Sigmoid colon (tissue), 7 donors: ENCODE data around the gene TMEM181. TPM values are rescaled to one million over a fixed set of nuclear protein-coding genes. Genes with fewer than 3 reads are reported as not detected.

Source experiments
- DNase-seq: peaks from one replicate; pipeline ENCODE4 v3.0.0-alpha.2; 2019
- H3K27ac ChIP-seq, 4 donors: fragments of 200-600 bp; sonication (generic); one replicate each; pipeline ENCODE4 v1.5.1; 2016 to 2019; ENCODE audit warnings: mild to moderate bottlenecking in 1 of 4
- H3K27me3 ChIP-seq, 3 donors: fragments of 200-600 bp; sonication (generic); one replicate each; pipeline ENCODE4 v1.5.1; 2019; ENCODE audit warnings: mild to moderate bottlenecking in 1 of 3
- H3K36me3 ChIP-seq, 4 donors: fragments of 200-600 bp; sonication (generic); one replicate each; pipeline ENCODE4 v1.5.1; 2016 to 2019
- H3K4me1 ChIP-seq, 4 donors: fragments of 200-600 bp; sonication (generic); one replicate each; pipeline ENCODE4 v1.5.1; 2017 to 2019
- H3K4me3 ChIP-seq, 4 donors: fragments of 200-600 bp; sonication (generic); one replicate each; pipeline ENCODE4 v1.5.1; 2017 to 2019; ENCODE audit warnings: mild to moderate bottlenecking in 2 of 4, moderate library complexity in 1 of 4
- H3K9me3 ChIP-seq, 4 donors: fragments of 200-600 bp in 3 of 4; sonication (generic) in 3 of 4; one replicate each; pipeline versions ENCODE4 v1.5.1 to v1.6.1; 2013 to 2019
- CTCF ChIP-seq, 4 experiments: fragments of 450-650 bp in 3 of 4; fragments of 200-600 bp in 1 of 4; IDR thresholded peaks; one replicate each; pipeline ENCODE4 v1.5.1; 2016 to 2019; ENCODE audit warnings: antibody characterized with exemption in 4 of 4, mild to moderate bottlenecking in 3 of 4, moderate library complexity in 2 of 4
- EP300 ChIP-seq, 4 donors: sonication (generic); formaldehyde crosslinking; IDR thresholded peaks; one replicate each; pipeline ENCODE4 v1.6.1; 2017; ENCODE audit warnings: antibody characterized with exemption in 4 of 4
- POLR2A ChIP-seq, 2 donors: fragments of 450-650 bp; IDR thresholded peaks; one replicate each; pipeline ENCODE4 v1.6.1; 2016; ENCODE audit warnings: antibody characterized with exemption in 2 of 2, mild to moderate bottlenecking in 2 of 2, moderate library complexity in 2 of 2
- POLR2AphosphoS5 ChIP-seq, 4 donors: sonication (generic); formaldehyde crosslinking; IDR thresholded peaks; one replicate each; pipeline ENCODE4 v1.6.1; 2017; ENCODE audit warnings: antibody characterized with exemption in 4 of 4
- WGBS, 2 donors: extraction: QIAGEN DNeasy Blood & Tissue Kit; methylation state at CpG; one replicate each; pipeline ENCODE4 v1.1.7; 2013; 5-methylcytosine and 5-hydroxymethylcytosine counted together
- intact Hi-C: fragments of 100-400 bp; cut with DNase I; formaldehyde crosslinking; loops from one replicate; pipeline ENCODE4 v1.15.1; 2023
- polyA plus RNA-seq, 3 donors: library from polyadenylated mRNA; stranded (reverse); fragments of 200-250 nt; gene quantifications; one replicate each; pipeline ENCODE4 v1.2.3, GENCODE V29; 2013
- total RNA-seq, 4 donors: library from RNA; depleted of rRNA; stranded (reverse); fragments of >200 nt; gene quantifications; one replicate each; pipeline ENCODE4 v1.1.0, GENCODE V29; 2016
- donor health status: healthy with polysubstance abuse.
- donor health status: Bipolar disorder and iron deficiency.
- donor health status: healthy.

Gene TMEM181
- total and polyA plus RNA-seq, 7 donors, result 4.6 to 24.7 (median 20.8) TPM

- peaks cover 0 to 18% (median 14%) of the 10 kb centered on the region in 4 donors for H3K4me1 ChIP-seq
- H3K27me3 ChIP-seq, result peaks cover 18 to 49% (median 28%) of the 10 kb centered on the region in 3 donors
- no peaks in the 10 kb centered on the region for H3K36me3 ChIP-seq
- DNase-seq, result no peak
- H3K27ac ChIP-seq, result no peak overlapping the region
- H3K9me3 ChIP-seq, result no peaks in the 10 kb centered on the region
- H3K4me3 ChIP-seq, result no peak overlapping the region
- 8 to 44% methylated on average over 7 of the region's 7 CpGs for WGBS, 2 donors
- TF ChIP-seq POLR2A (IDR thresholded peaks at IDR 0.05), result no peak
- intact Hi-C loops, result no loop called here
Measured at GRCh38 chr6:158539413-158539812, 20.5 kb upstream of the TMEM181 start.

GRCh38 chr6:158539881-158540280, 20.0 kb upstream of the TMEM181 start:
- TF ChIP-seq EP300 (IDR thresholded peaks at IDR 0.05) (no peak), POLR2A (IDR thresholded peaks at IDR 0.05) (no peak), CTCF (IDR thresholded peaks at IDR 0.05) (no peak), POLR2AphosphoS5 (IDR thresholded peaks at IDR 0.05) (no peak)
- intact Hi-C loops, result no loop called here
- no peaks in the 10 kb centered on the region for H3K36me3 ChIP-seq
- H3K9me3 ChIP-seq, result no peaks in the 10 kb centered on the region
- peaks cover 18 to 49% (median 28%) of the 10 kb centered on the region in 3 donors for H3K27me3 ChIP-seq
- no peak overlapping the region for H3K27ac ChIP-seq
- H3K4me1 ChIP-seq, result peaks cover 0 to 18% (median 14%) of the 10 kb centered on the region in 4 donors
- 85 to 89% methylated on average over 6 of the region's 6 CpGs for WGBS, 2 donors
- H3K4me3 ChIP-seq, result no peak overlapping the region
- DNase-seq, result no peak

GRCh38 chr6:158543606-158544185, 16.2 kb upstream of the TMEM181 start:
- no peaks in the 10 kb centered on the region for H3K9me3 ChIP-seq
- 81 to 83% methylated on average over 12 of the region's 12 CpGs for WGBS, 2 donors
- peaks cover 0 to 14% (median 0%) of the 10 kb centered on the region in 3 donors for H3K27me3 ChIP-seq
- H3K4me3 ChIP-seq, result no peak overlapping the region
- no peak overlapping the region for H3K27ac ChIP-seq
- no peaks in the 10 kb centered on the region for H3K4me1 ChIP-seq
- TF ChIP-seq CTCF (IDR thresholded peaks at IDR 0.05), result no peak
- no peak for TF ChIP-seq POLR2A (IDR thresholded peaks at IDR 0.05)
- no peak for TF ChIP-seq EP300 (IDR thresholded peaks at IDR 0.05)
- TF ChIP-seq POLR2AphosphoS5 (IDR thresholded peaks at IDR 0.05), result no peak
- H3K36me3 ChIP-seq, result no peaks in the 10 kb centered on the region
- no peak for DNase-seq
- intact Hi-C loops, result no loop called here

GRCh38 chr6:158544428-158544827, 15.5 kb upstream of the TMEM181 start:
- DNase-seq, result no peak
- H3K4me1 ChIP-seq, result no peaks in the 10 kb centered on the region
- intact Hi-C loops, result no loop called here
- no peak overlapping the region for H3K27ac ChIP-seq
- peaks cover 0 to 10% (median 0%) of the 10 kb centered on the region in 3 donors for H3K27me3 ChIP-seq
- no peak overlapping the region for H3K4me3 ChIP-seq
- WGBS, 2 donors, result 89 to 95% methylated on average over 12 of the region's 12 CpGs
- H3K36me3 ChIP-seq, result no peaks in the 10 kb centered on the region
- TF ChIP-seq POLR2AphosphoS5 (IDR thresholded peaks at IDR 0.05) (no peak), POLR2A (IDR thresholded peaks at IDR 0.05) (no peak), CTCF (IDR thresholded peaks at IDR 0.05) (no peak), EP300 (IDR thresholded peaks at IDR 0.05) (no peak)
- H3K9me3 ChIP-seq, result no peaks in the 10 kb centered on the region

GRCh38 chr6:158545043-158545966, 14.6 kb upstream of the TMEM181 start:
- Histone ChIP-seq H3K27me3 (peaks cover 0 to 6% (median 0%) of the 10 kb centered on the region in 3 donors), H3K4me3 (no peak overlapping the region), H3K4me1 (no peaks in the 10 kb centered on the region), H3K36me3 (no peaks in the 10 kb centered on the region), H3K9me3 (no peaks in the 10 kb centered on the region), H3K27ac (no peak overlapping the region)
- no peak for TF ChIP-seq POLR2AphosphoS5 (IDR thresholded peaks at IDR 0.05)
- no peak for TF ChIP-seq CTCF (IDR thresholded peaks at IDR 0.05)
- no peak for TF ChIP-seq EP300 (IDR thresholded peaks at IDR 0.05)
- TF ChIP-seq POLR2A (IDR thresholded peaks at IDR 0.05), result no peak
- WGBS, 2 donors, result 81 to 85% methylated on average over 30 of the region's 30 CpGs
- no peak for DNase-seq
- intact Hi-C loops, result no loop called here
